OCI-LY3 (cell line): ENCODE data around the gene ZNF423.

Experiments used
- H2AFZ ChIP-seq: fragments of 200-600, 300-600 bp; shearing (Covaris generic); 2 replicates; pipeline ENCODE4 v1.6.0; 2014; ENCODE audit warnings: antibody characterized with exemption, low read depth, low read length
- H3K27ac ChIP-seq: fragments of 200-600, 300-600 bp; sonication (generic); 2 replicates; pipeline ENCODE4 v1.5.1; 2014; ENCODE audit warnings: mild to moderate bottlenecking, low read length, moderate library complexity, mixed read lengths
- H3K27me3 ChIP-seq: fragments of 200-600, 300-600 bp; sonication (generic); 2 replicates; pipeline ENCODE4 v1.6.1; 2014; ENCODE audit warnings: low read depth, low read length, mixed read lengths
- H3K36me3 ChIP-seq: fragments of 200-600, 300-600 bp; sonication (generic); replicated peaks from 2 replicates; pipeline ENCODE3; 2014; ENCODE audit warnings: low read depth, low read length, mixed read lengths
- H3K4me1 ChIP-seq: fragments of 300-600, 200-600 bp; sonication (generic); 2 replicates; pipeline ENCODE4 v1.6.1; 2014; ENCODE audit warnings: low read length, mixed read lengths
- H3K4me2 ChIP-seq: fragments of 200-600, 300-600 bp; sonication (generic); 2 replicates; pipeline ENCODE4 v1.6.1; 2014; ENCODE audit warnings: low read length, mixed read lengths
- H3K4me3 ChIP-seq: fragments of 300-600, 200-600 bp; sonication (generic); 2 replicates; pipeline ENCODE4 v1.5.1; 2014; ENCODE audit warnings: antibody characterized with exemption, mild to moderate bottlenecking, low read length, moderate library complexity
- H3K79me2 ChIP-seq: fragments of 300-600, 200-600 bp; shearing (Covaris generic); 2 replicates; pipeline ENCODE4 v1.6.1; 2014; ENCODE audit warnings: mild to moderate bottlenecking, low read length, mixed read lengths
- H3K9ac ChIP-seq: fragments of 300-600, 200-600 bp; shearing (Covaris generic); 2 replicates; pipeline ENCODE4 v1.6.0; 2014; ENCODE audit warnings: mild to moderate bottlenecking, low read length, moderate library complexity
- H3K9me3 ChIP-seq: fragments of 200-600, 300-600 bp; shearing (Covaris generic); 2 replicates; pipeline ENCODE4 v1.6.1; 2014; ENCODE audit warnings: low read length, mixed read lengths; ENCODE audit not compliant: insufficient read depth
- H4K20me1 ChIP-seq: fragments of 200-600, 300-600 bp; sonication (generic); 2 replicates; pipeline ENCODE4 v1.6.1; 2016; ENCODE audit warnings: low read length, mixed read lengths; ENCODE audit not compliant: insufficient read depth
- EZH2phosphoT487 ChIP-seq: fragments of 200-600 bp; shearing (Covaris generic); IDR thresholded peaks from 2 replicates; pipeline ENCODE4 v1.6.1; 2018; ENCODE audit warnings: antibody characterized with exemption, mixed run types, low read depth
- TF ChIP-seq, protein P1 (sequence below): fragments of 200-600, 300-600 bp; sonication (generic); IDR thresholded peaks from 2 replicates; pipeline ENCODE4 v1.5.1; 2014; ENCODE audit warnings: antibody characterized with exemption, low read length, low read depth

The ZNF423 gene

DNA sequence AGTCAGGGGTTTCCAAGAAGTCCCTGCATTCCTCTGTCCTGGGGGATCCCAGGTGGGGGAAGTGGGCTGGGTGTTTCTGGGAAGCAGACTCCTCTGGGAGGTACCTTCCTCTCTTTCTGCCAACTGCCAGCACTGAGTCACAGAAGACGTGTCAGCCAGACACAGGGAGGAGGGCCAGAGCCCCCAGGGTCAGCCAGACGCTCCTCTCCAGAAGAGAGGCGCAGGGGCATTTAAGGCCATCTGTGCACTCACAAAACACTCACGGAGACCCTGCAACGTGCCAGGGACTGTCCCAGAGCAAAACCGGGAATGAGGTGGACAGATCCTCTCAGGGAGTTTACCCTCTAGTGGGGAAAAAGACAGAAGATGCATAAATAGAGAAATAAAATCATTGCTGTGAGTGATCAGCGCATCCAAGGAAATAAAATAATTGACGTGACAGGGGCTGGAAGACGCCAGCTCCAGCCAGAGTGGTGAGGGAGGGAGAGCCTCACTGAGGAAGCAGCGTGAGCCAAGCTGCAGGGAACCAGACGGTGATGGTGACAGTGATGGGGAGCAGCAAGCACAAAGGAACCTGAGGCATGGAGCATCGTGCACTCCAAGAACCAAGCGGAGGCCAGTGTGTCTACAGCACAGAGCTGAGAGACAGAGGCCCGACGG is 105.4 kb downstream of the ZNF423 start:
- Histone ChIP-seq H4K20me1 (no peaks in the 10 kb centered on the region), H2AFZ (no peak overlapping the region), H3K9me3 (no peaks in the 10 kb centered on the region), H3K79me2 (no peaks in the 10 kb centered on the region), H3K4me1 (no peaks in the 10 kb centered on the region), H3K27ac (no peak overlapping the region), H3K4me3 (no peak overlapping the region), H3K27me3 (peaks cover 27% of the 10 kb centered on the region), H3K4me2 (no peak overlapping the region), H3K9ac (no peak overlapping the region), H3K36me3 (no peaks in the 10 kb centered on the region)
- TF ChIP-seq, protein P1, sequence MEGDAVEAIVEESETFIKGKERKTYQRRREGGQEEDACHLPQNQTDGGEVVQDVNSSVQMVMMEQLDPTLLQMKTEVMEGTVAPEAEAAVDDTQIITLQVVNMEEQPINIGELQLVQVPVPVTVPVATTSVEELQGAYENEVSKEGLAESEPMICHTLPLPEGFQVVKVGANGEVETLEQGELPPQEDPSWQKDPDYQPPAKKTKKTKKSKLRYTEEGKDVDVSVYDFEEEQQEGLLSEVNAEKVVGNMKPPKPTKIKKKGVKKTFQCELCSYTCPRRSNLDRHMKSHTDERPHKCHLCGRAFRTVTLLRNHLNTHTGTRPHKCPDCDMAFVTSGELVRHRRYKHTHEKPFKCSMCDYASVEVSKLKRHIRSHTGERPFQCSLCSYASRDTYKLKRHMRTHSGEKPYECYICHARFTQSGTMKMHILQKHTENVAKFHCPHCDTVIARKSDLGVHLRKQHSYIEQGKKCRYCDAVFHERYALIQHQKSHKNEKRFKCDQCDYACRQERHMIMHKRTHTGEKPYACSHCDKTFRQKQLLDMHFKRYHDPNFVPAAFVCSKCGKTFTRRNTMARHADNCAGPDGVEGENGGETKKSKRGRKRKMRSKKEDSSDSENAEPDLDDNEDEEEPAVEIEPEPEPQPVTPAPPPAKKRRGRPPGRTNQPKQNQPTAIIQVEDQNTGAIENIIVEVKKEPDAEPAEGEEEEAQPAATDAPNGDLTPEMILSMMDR = no peak
- no peak for TF ChIP-seq EZH2phosphoT487

DNA sequence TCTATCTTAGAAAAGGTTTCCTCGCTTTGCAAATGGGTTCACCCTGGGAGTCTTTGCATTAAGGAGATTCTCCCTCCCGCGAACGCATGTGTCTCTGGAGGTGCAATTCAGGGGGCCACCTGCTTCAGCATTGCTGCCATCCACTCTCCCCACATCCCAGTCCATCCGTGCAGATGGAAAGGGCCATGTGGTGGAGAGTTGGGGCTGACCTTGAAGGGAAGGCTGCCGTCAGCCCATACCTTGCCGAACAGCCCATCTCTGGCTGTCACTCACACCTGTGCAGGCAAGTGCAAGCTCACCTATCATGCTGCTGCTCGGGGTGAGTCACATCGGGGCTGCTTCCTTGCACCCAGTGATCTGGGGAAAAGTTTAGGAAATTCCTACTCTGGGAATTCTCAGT is 106.1 kb downstream of the ZNF423 start:
- Histone ChIP-seq H3K9me3 (no peaks in the 10 kb centered on the region), H3K4me2 (no peak overlapping the region), H4K20me1 (no peaks in the 10 kb centered on the region), H3K4me3 (no peak overlapping the region), H3K79me2 (no peaks in the 10 kb centered on the region), H3K27me3 (peaks cover 30% of the 10 kb centered on the region; the same call in 1 of the 2 replicates), H3K9ac (no peak overlapping the region), H2AFZ (no peak overlapping the region), H3K36me3 (no peaks in the 10 kb centered on the region), H3K27ac (no peak overlapping the region), H3K4me1 (no peaks in the 10 kb centered on the region)
- no peak for TF ChIP-seq EZH2phosphoT487
- TF ChIP-seq, protein P1 = no peak

DNA sequence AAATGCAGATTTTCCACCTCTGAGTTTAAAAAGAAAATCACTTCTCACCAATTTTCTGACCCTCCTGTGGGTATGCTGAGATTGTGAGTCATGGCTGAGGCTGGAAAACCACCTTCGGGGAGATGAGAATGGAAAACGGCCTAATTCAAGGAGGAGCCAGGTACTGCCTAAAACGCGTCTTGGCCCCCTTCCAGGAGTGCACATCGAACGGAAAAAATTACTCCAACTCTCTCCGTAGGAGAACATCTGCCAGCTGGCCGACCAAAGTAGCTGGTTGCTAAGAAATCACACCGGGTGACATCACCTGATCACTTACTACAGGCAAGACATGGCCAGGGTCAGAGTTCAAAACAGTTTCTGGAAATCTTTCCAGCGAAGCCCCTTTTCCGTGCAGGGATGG is 107.6 kb downstream of the ZNF423 start:
- H3K79me2 ChIP-seq = no peaks in the 10 kb centered on the region
- H3K36me3 ChIP-seq = no peaks in the 10 kb centered on the region
- TF ChIP-seq EZH2phosphoT487 = no peak
- TF ChIP-seq, protein P1 = no peak
- H3K9ac ChIP-seq = no peak overlapping the region
- H3K4me2 ChIP-seq = no peak overlapping the region
- H3K4me3 ChIP-seq = no peak overlapping the region
- H3K4me1 ChIP-seq = no peaks in the 10 kb centered on the region
- no peak overlapping the region for H3K27ac ChIP-seq
- H3K9me3 ChIP-seq = no peaks in the 10 kb centered on the region
- H3K27me3 ChIP-seq = peaks cover 33% of the 10 kb centered on the region
- H4K20me1 ChIP-seq = no peaks in the 10 kb centered on the region
- H2AFZ ChIP-seq = no peak overlapping the region

DNA sequence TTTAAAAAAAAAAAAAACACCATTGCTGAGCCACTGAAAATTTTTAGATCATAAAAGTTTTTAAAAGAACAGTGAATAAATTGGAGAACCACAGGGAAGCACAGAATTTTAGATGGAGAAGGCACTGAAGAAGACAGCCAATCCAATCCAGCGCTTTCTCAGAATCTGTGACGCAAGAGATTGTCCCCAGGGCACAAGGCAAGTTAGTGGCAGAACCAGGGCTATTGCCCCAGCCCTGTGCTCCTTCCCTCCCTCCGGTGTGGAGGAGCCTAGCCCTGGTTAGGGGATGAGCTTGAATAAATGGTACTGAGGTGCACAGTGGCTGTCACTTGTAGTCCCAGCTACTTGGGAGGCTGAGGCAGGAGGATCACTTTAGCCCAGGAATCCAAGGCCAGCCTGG is 108.3 kb downstream of the ZNF423 start:
- H4K20me1 ChIP-seq = no peaks in the 10 kb centered on the region
- H3K4me2 ChIP-seq = no peak overlapping the region
- H3K36me3 ChIP-seq = no peaks in the 10 kb centered on the region
- H3K9me3 ChIP-seq = no peaks in the 10 kb centered on the region
- no peak overlapping the region for H3K4me3 ChIP-seq
- no peaks in the 10 kb centered on the region for H3K79me2 ChIP-seq
- H3K27me3 ChIP-seq = peaks cover 32% of the 10 kb centered on the region
- no peak overlapping the region for H2AFZ ChIP-seq
- no peaks in the 10 kb centered on the region for H3K4me1 ChIP-seq
- TF ChIP-seq EZH2phosphoT487 = no peak
- TF ChIP-seq, protein P1 = no peak
- H3K9ac ChIP-seq = no peak overlapping the region
- H3K27ac ChIP-seq = no peak overlapping the region
